GM19467 (cell line): Measurements from ENCODE around the gene C19orf47.
"Not testable (repeated sequence)": the region's sequence is repeated elsewhere in the genome, so short reads cannot be mapped to it uniquely, and the experiment has no call there.

Experiments
- ATAC-seq: cut with Tn5 transposase; IDR thresholded peaks from one replicate; pipeline ENCODE4 v1.9.1; 2021; ENCODE audit warnings: mild to moderate bottlenecking, moderate library complexity; ENCODE audit not compliant: unreplicated experiment

The C19orf47 gene

GRCh38 chr19:40377876-40378385 lies 29.7 kb upstream of the C19orf47 start:
- no peak for ATAC-seq

- no peak for ATAC-seq
Measured at GRCh38 chr19:40376286-40376862, 28.2 kb upstream of the C19orf47 start.

GRCh38 chr19:40374084-40374483 lies 25.9 kb upstream of the C19orf47 start:
- ATAC-seq: no peak

- ATAC-seq: no peak
Measured at GRCh38 chr19:40371802-40372122, 23.6 kb upstream of the C19orf47 start.

- no peak for ATAC-seq
Measured at GRCh38 chr19:40370997-40371801, 23.0 kb upstream of the C19orf47 start.

GRCh38 chr19:40370253-40370652 lies 22.1 kb upstream of the C19orf47 start:
- not testable (repeated sequence) for ATAC-seq

GRCh38 chr19:40369797-40370196 lies 21.6 kb upstream of the C19orf47 start:
- ATAC-seq: no peak

GRCh38 chr19:40367577-40368434 lies 19.6 kb upstream of the C19orf47 start:
- ATAC-seq: no peak

- ATAC-seq: no peak
Measured at GRCh38 chr19:40366697-40367561, 18.7 kb upstream of the C19orf47 start.

- no peak for ATAC-seq
Measured at GRCh38 chr19:40365613-40366401, 17.6 kb upstream of the C19orf47 start.

- no peak for ATAC-seq
Measured at GRCh38 chr19:40365010-40365409, 16.8 kb upstream of the C19orf47 start.

GRCh38 chr19:40363069-40363468 lies 14.9 kb upstream of the C19orf47 start:
- no peak for ATAC-seq

- no peak for ATAC-seq
Measured at GRCh38 chr19:40362160-40362559, 14.0 kb upstream of the C19orf47 start.

- ATAC-seq: no peak
Measured at GRCh38 chr19:40360708-40361241, 12.6 kb upstream of the C19orf47 start.

- no peak for ATAC-seq
Measured at GRCh38 chr19:40360020-40360707, 12.0 kb upstream of the C19orf47 start.

GRCh38 chr19:40358773-40359172 lies 10.6 kb upstream of the C19orf47 start:
- ATAC-seq: no peak

- ATAC-seq: no peak
Measured at GRCh38 chr19:40357640-40358039, 9.4 kb upstream of the C19orf47 start.

- ATAC-seq: no peak
Measured at GRCh38 chr19:40356681-40357595, 8.7 kb upstream of the C19orf47 start.
